ENCODE data around the gene PPM1B. TPM values are rescaled to one million over a fixed set of nuclear protein-coding genes. Genes with fewer than 3 reads are reported as not detected.

PPM1B gene
- 15.3 and 21.9 TPM in 2 replicates for total RNA-seq

DNA sequence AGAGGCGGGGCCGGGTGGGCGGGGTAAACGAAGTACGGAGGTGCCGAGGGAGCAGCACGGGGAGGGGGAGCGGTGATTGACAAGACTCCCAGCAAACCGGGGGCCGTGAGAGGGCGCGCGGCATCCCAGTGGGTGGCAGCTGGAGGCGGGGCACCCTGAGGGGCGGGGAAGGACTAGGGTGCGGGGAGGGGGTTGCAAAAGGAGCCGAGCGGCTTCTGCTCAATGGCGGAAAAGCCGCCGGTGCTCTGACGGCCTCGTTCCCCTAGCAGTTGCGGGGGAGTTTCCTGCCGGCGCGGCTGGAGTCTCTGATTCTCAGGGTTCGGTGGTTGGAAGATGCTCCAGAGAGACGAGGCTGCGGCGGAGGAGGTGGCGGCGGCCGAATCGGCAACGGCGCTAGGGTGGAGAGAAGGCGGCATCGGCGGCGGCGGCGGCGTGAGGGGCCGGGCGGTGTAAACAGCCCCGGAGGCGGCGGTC, at the start of gene PPM1B:
TSS of gene PPM1B (plus strand) at position 195 of the 474 bp plus-strand sequence. CDS start 32,325 bp downstream, outside the sequence.
- DNase-seq (ENCODE audit: low read depth) = no peak
- peak within 1 kb of the TSS; percentile 74 for H3K4me3 ChIP-seq (ENCODE audit: low read depth, low read length)
- TF ChIP-seq, protein P1, sequence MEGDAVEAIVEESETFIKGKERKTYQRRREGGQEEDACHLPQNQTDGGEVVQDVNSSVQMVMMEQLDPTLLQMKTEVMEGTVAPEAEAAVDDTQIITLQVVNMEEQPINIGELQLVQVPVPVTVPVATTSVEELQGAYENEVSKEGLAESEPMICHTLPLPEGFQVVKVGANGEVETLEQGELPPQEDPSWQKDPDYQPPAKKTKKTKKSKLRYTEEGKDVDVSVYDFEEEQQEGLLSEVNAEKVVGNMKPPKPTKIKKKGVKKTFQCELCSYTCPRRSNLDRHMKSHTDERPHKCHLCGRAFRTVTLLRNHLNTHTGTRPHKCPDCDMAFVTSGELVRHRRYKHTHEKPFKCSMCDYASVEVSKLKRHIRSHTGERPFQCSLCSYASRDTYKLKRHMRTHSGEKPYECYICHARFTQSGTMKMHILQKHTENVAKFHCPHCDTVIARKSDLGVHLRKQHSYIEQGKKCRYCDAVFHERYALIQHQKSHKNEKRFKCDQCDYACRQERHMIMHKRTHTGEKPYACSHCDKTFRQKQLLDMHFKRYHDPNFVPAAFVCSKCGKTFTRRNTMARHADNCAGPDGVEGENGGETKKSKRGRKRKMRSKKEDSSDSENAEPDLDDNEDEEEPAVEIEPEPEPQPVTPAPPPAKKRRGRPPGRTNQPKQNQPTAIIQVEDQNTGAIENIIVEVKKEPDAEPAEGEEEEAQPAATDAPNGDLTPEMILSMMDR (conservative IDR thresholded peaks at IDR 0.05; ENCODE audit: low read depth, low read length) = no peak

DNA sequence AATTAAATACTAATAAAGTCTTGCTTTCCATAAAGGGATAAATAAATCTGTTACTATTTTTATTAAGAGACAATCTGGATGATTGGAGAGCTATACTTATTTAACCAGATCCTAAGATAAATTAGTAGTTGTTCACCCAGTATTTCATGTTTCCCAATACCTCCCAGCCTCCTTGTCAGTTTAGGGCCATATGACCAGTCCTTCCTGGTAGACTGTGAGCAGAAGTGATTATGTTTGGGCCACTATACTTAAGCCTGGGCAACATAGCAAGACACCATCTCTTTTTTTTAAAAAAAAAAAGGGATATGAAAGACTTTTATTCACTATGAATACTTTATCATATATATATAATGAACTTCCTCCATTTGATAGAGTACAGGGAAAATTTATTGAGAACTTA, 48.8 kb upstream of the PPM1B start:
- DNase-seq (ENCODE audit: low read depth) = no peak
- H3K4me3 ChIP-seq (ENCODE audit: low read depth, low read length) = no peak overlapping the region
- TF ChIP-seq, protein P1 (conservative IDR thresholded peaks at IDR 0.05; ENCODE audit: low read depth, low read length) = no peak

DNA sequence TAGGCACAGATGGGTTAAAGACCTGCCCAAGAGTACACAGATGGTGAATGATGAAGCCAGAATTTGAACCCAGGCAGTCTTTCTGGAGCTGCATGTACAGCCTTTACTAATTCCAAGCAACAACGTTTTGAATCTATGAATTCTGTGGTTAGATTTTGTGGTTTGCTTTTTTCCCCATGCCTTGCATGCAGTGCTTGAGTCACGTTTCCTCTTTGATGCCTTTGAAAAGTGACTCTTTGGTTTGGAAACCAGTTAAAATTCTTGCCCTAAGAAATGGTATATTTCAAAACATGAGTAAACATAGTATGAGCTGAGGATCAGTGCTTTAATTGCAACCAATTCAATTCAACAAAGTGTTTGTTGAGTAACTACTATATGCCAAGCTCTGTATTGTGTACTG, 48.2 kb upstream of the PPM1B start:
- DNase-seq (ENCODE audit: low read depth) = no peak
- TF ChIP-seq, protein P1 (conservative IDR thresholded peaks at IDR 0.05; ENCODE audit: low read depth, low read length) = no peak
- no peak overlapping the region for H3K4me3 ChIP-seq (ENCODE audit: low read depth, low read length)

DNA sequence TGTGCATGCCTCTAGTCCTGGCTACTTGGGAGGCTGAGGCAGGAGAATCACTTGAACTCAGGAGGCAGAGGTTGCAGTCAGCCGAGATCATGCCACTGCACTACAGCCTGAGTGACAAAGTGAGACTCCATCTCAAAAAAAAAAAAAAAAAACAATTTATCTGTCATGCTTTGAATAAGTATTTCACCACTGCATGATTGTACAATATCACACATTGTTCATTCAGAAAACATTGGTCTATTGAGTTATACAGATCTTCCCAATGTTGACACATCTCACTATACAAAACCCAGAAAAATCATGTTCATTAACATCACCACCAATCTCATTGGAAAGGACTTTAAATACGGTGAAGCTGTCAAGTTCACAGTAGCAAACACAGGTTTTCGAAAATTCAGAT, 46.8 kb upstream of the PPM1B start:
- no peak for DNase-seq (ENCODE audit: low read depth)
- TF ChIP-seq, protein P1 (conservative IDR thresholded peaks at IDR 0.05; ENCODE audit: low read depth, low read length) = no peak
- no peak overlapping the region for H3K4me3 ChIP-seq (ENCODE audit: low read depth, low read length)

DNA sequence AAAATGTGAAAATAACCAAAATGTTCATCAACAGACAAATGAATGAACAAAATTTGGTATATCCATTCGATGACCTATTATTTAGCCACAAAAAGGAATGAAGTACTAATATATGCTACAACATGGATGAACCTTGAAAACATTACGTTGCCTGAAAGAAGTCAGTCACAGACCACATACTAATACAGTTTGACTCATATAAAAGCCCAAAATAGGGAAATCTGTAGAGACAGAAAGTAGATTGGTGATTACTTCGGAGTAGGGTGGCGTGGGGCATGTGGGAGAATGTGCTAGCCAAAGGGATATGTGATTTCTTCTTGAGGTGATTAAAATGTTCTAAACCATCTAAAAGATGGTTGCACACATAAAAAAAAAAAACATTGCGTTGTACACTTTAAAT, 44.2 kb upstream of the PPM1B start:
- H3K4me3 ChIP-seq (ENCODE audit: low read depth, low read length) = no peak overlapping the region
- no peak for DNase-seq (ENCODE audit: low read depth)
- TF ChIP-seq, protein P1 (conservative IDR thresholded peaks at IDR 0.05; ENCODE audit: low read depth, low read length) = no peak

DNA sequence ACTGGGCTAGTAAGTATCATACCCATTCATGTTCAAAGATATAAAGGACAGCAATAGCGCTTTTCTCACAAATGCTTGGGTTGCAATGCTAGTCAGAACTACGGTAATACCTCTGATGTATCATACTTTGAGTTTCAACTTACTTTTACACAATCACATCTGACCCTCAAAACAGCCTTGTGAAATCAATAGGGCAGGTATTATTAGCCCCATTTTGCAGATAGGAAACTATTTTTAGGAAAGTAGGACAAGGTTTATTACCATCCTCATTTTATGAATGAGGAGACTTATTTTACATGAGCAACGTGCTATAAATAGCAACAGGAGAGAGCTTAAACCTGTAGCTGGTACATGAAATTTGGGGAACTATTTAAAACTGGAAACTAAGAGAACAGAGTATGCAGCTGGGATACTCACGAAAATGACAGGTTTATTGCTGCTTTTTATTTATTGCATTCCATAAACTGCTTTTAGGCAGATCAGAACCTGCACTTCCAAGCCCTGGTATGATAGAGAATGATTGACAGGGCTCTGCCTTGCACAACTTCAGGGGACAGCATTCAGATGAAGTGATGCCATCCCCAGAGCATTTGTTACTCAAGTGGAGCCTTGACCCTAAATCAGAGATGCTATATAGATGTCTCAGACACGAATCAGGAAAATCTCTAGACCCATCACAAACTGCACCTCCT, 42.4 kb upstream of the PPM1B start:
- H3K4me3 ChIP-seq (ENCODE audit: low read depth, low read length) = no peak overlapping the region
- TF ChIP-seq, protein P1 (conservative IDR thresholded peaks at IDR 0.05; ENCODE audit: low read depth, low read length) = no peak
- peak; percentile 29 for DNase-seq (ENCODE audit: low read depth)

DNA sequence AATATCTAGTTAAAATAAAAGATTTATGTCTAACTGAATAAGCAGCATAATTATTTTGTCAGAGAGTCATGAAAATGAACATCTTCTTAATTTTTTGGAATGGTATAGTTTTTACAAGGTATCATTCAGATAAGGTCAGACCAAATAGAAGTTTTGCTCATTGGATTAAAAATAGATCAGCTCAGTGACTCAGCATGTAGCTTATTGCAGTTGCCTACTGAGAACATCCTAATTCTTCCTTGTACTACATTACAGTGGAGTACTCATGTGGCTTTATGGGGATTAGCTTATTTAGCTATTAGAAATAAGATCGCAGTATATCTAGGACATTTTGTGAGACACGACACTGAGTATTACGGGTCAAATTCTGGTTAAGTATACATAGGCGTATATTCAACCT, 38.2 kb upstream of the PPM1B start:
- H3K4me3 ChIP-seq (ENCODE audit: low read depth, low read length) = no peak overlapping the region
- DNase-seq (ENCODE audit: low read depth) = no peak
- TF ChIP-seq, protein P1 (conservative IDR thresholded peaks at IDR 0.05; ENCODE audit: low read depth, low read length) = no peak

Measured in epithelial cell of proximal tubule (primary cell).